H1 (cell line): ENCODE measurements around the gene TBC1D25. TPM values are rescaled to one million over a fixed set of nuclear protein-coding genes. Genes with fewer than 3 reads are reported as not detected.

Experiments used
- ASH2L ChIP-seq: fragments of 200-600, 300-600 bp; sonication (generic); IDR thresholded peaks from one replicate; pipeline ENCODE4 v1.7.1; 2017; ENCODE audit warnings: low read length
- BACH1 ChIP-seq: IDR thresholded peaks from 2 replicates; pipeline ENCODE4 v1.6.1; 2012; ENCODE audit warnings: low read length, improper control_type of control experiment
- CREB1 ChIP-seq: IDR thresholded peaks from 2 replicates; pipeline ENCODE4 v1.6.1; 2012; ENCODE audit warnings: inconsistent platforms
- E2F6 ChIP-seq: IDR thresholded peaks from 2 replicates; pipeline ENCODE4 v1.6.1; 2012; ENCODE audit warnings: inconsistent platforms
- RAD21 ChIP-seq, 2 experiments: IDR thresholded peaks in 1 of 2; conservative IDR thresholded peaks in 1 of 2; 2 replicates each; pipeline ENCODE4 v1.6.1; 2011; ENCODE audit warnings: low read depth in 2 of 2, low read length in 2 of 2, improper control_type of control experiment in 1 of 2, inconsistent platforms in 1 of 2, mild to moderate bottlenecking in 1 of 2, moderate library complexity in 1 of 2
- RFX5 ChIP-seq: IDR thresholded peaks from 2 replicates; pipeline ENCODE4 v1.6.1; 2011; ENCODE audit warnings: low read depth, low read length, improper control_type of control experiment, borderline replicate concordance
- SP4 ChIP-seq: IDR thresholded peaks from 2 replicates; pipeline ENCODE4 v1.6.1; 2012; ENCODE audit warnings: low read length, inconsistent platforms
- TBP ChIP-seq: IDR thresholded peaks from 2 replicates; pipeline ENCODE4 v1.6.1; 2011; ENCODE audit warnings: low read depth, low read length, improper control_type of control experiment
- polyA plus RNA-seq, 7 experiments: library from polyadenylated mRNA; depleted of rRNA in 3 of 7; stranded (reverse) in 5 of 7; unstranded in 2 of 7; fragments of >200 nt in 5 of 7; fragments of 200-250 nt in 2 of 7; gene quantifications; 1 replicate in 5 of 7; 2 replicates in 1 of 7; 4 replicates in 1 of 7; pipeline versions ENCODE4 v1.2.1 to v1.2.3, GENCODE V29; 2011 to 2013; ENCODE audit warnings: missing spikeins in 2 of 7, mixed read lengths in 2 of 7
- total RNA-seq: library from RNA; stranded (reverse); fragmentation: NEBNext Ultra II Directional; extraction: Animal tissue kit (Norgen Biotek cat#: 25700); gene quantifications from 2 replicates; pipeline ENCODE4 v1.2.1, GENCODE V29; 2021

Gene TBC1D25
- total and polyA plus RNA-seq, 2 of the 8 experiments (the other 6 are each of a cell fraction or from before 2014, with no cell fraction given): 6.5 to 6.8 TPM

GRCh38 chrX:48590203-48591103 lies 50.9 kb downstream of the TBC1D25 start (continued):
- no peak for TF ChIP-seq E2F6
- no peak for TF ChIP-seq SP4
- TF ChIP-seq RFX5: no peak
- no peak for TF ChIP-seq RAD21 (IDR thresholded peaks at IDR 0.05 in 1 of 2, conservative IDR thresholded peaks at IDR 0.05 in 1 of 2; ENCODE audit: low read depth in 2 of 2, low read length in 2 of 2)
- no peak for TF ChIP-seq TBP
- no peak for TF ChIP-seq CREB1
- TF ChIP-seq BACH1: no peak
- no peak for TF ChIP-seq ASH2L
